Dermis microvascular lymphatic vessel endothelial cell (primary cell): ENCODE data around the gene DDX42. TPM values are rescaled to one million over a fixed set of nuclear protein-coding genes. Genes with fewer than 3 reads are reported as not detected.

Source experiments
- DNase-seq, 2 donors: peaks; one replicate each; pipeline versions ENCODE4 v3.0.0 to v3.0.0-alpha.2; 2010; ENCODE audit warnings: low read depth in 2 of 2
- total RNA-seq: library from RNA; depleted of rRNA; stranded (reverse); fragments of >200 nt; gene quantifications from 2 replicates; pipeline ENCODE4 v1.2.1, GENCODE V29; 2014

The DDX42 gene, protein sequence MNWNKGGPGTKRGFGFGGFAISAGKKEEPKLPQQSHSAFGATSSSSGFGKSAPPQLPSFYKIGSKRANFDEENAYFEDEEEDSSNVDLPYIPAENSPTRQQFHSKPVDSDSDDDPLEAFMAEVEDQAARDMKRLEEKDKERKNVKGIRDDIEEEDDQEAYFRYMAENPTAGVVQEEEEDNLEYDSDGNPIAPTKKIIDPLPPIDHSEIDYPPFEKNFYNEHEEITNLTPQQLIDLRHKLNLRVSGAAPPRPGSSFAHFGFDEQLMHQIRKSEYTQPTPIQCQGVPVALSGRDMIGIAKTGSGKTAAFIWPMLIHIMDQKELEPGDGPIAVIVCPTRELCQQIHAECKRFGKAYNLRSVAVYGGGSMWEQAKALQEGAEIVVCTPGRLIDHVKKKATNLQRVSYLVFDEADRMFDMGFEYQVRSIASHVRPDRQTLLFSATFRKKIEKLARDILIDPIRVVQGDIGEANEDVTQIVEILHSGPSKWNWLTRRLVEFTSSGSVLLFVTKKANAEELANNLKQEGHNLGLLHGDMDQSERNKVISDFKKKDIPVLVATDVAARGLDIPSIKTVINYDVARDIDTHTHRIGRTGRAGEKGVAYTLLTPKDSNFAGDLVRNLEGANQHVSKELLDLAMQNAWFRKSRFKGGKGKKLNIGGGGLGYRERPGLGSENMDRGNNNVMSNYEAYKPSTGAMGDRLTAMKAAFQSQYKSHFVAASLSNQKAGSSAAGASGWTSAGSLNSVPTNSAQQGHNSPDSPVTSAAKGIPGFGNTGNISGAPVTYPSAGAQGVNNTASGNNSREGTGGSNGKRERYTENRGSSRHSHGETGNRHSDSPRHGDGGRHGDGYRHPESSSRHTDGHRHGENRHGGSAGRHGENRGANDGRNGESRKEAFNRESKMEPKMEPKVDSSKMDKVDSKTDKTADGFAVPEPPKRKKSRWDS
- 36.1 and 61.3 TPM in 2 replicates for total RNA-seq

GRCh38 chr17:63774141-63774968, at the start of gene DDX42:
TSS of gene DDX42 (plus strand) at chr17:63774170. CDS start at chr17:63787050, 12,880 bp downstream.
- DNase-seq: peak; percentile 3 to 71

DNA sequence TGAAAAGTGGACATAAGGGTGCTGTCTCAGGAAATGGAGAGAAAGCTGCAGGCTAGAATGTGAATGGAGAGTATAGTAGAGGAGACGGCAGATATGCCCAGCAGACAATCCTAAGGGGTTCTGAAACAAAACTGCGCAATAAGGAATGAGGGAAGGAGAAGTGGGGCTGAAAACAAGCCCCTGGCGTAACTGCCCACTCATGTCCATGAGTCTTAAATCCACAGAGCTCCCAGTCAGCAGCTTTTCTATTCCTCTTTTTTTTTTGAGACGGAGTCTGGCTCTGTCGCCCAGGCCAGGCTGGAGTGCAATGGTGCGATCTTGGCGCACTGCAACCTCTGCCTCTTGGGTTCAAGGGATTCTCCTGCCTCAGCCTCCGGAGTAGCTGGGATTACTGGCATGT, 38.3 kb upstream of the DDX42 start:
- DNase-seq: no peak

GRCh38 chr17:63740464-63741142, 33.4 kb upstream of the DDX42 start:
- peak in 1 of 2 donors; percentile 2 for DNase-seq

DNA sequence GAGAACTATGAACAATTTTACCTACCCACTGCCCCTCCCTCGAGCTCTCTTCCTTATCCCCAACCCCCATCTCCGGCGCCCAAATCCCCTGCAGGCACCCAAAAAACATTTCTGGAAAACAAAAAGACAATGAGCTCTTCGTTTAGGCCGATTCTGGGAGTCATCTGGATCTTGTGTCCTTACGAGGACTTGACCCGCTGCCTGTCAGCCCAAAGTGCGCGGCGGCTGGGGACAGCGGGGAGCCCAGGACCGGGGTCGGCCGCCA, 32.9 kb upstream of the DDX42 start:
- DNase-seq: no peak

DNA sequence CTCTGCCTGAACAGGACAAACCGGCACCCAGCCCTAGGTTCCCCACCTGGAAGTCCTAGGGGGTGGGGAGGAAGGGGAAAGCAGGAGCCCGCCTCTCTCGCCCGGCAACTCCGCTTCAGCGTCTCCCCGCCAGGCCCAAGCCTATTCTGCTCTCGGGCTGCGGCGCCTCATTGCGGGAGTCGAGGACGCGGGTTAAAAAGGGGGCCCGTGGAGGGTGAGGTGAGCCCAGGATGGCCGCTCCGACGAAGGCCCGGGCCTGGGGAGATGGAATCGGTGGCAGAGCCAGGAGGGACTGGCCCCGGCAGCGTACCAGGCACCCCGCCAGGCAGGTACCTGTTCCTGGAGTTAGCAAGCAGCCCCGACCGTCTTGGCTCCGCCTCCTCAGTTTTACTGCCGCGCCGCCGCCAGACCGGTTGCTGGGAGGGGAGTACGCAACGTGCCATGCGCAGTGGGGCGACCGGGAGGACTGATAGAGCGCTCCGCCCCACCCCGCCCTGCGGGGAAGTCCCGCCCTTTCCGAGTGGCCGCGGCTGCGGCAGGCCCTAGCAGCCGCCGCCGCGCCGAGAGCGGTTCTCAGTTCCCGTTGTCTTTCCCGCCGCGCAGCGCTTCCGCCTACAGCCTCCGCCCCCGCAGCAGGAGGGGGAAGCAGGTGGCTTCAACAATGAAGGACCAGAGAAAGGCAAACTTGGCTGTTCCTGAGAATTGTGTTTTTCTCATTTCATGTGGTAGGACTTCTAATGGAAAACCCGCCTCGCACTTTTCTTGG, 32.4 kb upstream of the DDX42 start, which contains the start of gene STRADA:
STRADA (minus strand) TSS at position 392 of the 766 bp plus-strand sequence. CDS start 13,430 bp downstream, outside the sequence.
- DNase-seq: peak; percentile 90 to 98

DNA sequence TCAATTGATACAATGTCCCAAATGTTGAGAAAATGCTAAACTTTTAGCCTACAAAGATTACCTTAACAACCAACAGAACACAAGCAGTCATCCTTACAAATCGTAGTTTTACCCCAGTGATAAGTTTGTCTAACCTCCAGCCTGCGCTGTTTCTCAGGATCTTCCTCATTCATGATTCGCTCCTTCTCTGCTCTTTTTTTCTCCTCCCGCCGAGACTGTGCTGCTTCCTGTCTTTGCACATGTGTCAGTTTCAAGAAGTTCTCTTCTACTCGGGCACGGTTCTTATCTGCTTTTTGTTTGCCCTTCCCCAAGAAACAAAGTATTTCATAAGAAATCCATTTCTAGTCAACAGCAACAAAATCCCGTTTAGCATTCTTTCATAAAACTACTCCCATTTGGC, 22.2 kb upstream of the DDX42 start:
- no peak for DNase-seq

- no peak for DNase-seq
Observed at GRCh38 chr17:63752707-63753106, 21.3 kb upstream of the DDX42 start.

- no peak for DNase-seq
Observed at GRCh38 chr17:63753215-63753614, 20.8 kb upstream of the DDX42 start.

GRCh38 chr17:63754046-63754445, 19.9 kb upstream of the DDX42 start:
- DNase-seq: no peak

GRCh38 chr17:63758428-63758827, 15.5 kb upstream of the DDX42 start:
- DNase-seq: no peak

DNA sequence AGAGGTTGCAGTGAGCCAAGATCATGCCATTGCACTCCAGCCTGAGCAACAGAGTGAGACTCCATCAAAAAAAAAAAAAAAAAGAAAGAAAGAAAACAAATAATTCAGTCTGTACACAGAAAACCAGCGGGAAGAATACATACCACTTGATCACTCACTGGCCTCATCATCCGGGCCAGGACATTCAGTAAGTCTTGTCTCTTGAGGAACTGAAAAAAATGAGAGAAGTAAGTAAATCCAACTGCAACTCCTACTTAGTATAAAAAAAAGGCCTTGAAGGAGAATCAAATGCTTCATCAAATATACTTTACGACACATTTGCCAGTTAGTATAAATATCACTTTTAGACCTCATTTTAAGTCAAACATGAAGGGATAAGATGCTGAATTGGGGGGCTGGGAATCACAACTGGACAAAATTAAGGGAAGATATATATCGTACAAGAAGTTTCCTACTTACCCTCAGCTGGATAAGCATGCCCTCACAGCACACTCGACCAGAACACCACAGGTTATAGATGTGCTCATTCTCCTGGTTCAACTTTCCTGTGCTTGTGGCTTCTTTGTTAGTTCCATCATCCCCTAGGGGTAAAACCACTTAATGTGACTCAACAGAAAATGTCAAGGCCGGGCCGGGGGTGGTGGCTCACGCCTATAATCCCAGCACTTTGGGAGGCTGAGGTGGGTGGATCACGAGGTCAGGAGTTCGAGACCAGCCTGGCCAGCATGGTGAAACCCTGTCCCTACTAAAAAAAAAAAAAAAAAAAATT, 13.0 kb upstream of the DDX42 start:
- no peak for DNase-seq

- peak; percentile 44 to 49 for DNase-seq
Observed at GRCh38 chr17:63762161-63763078, 11.6 kb upstream of the DDX42 start.

DNA sequence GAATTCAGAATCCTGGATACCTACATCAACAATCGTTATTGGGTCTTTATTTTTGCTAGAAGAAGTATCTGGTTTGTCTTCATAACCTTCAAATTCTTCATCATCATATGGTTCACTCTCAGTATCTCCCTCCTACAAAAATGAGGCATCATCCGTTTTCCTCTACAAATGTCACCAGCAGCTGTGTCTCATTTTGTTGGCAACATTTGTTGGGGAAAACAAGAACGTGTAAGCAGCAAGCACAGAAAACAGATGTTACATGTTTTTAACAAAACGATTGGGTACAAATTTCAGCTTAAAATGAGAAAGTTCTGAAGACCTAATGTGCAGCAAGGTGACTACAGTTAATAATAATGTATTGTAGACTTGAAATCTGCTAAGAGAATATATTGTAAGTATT, 9.3 kb upstream of the DDX42 start:
- DNase-seq: no peak

DNA sequence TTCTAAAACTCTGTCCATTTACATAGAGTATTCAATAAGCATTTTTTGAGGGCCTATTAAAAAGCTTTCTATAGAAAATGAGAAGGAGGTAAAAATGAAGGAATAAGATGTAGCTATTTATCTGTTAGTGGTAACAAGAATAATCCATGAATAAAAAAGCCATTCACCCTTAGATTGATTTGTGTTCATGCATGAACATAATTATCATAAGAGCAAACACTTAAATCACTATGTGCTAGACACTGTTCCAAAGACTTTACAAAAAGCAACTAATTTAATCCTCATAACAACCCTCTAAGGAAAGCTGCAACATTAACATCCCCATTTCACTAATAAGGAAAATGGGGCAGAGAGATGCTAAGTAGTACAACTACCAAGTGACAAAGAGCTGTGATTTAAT, 7.2 kb upstream of the DDX42 start:
- no peak for DNase-seq

- no peak for DNase-seq
Observed at GRCh38 chr17:63768433-63768832, 5.5 kb upstream of the DDX42 start.

DNA sequence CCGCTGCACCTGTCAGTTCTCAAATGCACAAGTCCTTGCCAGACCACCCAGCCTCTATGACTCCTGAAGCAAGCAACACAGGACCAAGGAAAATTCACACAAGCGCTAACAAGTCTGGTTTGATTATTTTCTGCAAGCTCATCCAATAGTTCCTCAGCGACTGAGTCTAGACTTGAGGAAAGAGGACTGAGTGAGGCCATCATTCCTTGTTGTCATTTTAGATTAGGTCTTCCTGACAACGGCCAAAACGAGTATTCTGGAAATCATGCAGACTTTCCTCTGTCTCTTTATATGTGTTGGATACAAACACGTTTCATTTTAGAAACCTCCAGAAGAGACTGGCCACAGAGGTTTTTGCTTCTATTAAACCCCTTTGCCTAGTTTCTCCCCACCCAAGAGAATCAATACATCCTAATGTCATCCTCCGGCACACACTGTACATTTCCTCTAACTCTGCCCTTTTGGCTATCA, 1.1 kb upstream of the DDX42 start:
- peak; percentile 3 to 48 for DNase-seq

DNA sequence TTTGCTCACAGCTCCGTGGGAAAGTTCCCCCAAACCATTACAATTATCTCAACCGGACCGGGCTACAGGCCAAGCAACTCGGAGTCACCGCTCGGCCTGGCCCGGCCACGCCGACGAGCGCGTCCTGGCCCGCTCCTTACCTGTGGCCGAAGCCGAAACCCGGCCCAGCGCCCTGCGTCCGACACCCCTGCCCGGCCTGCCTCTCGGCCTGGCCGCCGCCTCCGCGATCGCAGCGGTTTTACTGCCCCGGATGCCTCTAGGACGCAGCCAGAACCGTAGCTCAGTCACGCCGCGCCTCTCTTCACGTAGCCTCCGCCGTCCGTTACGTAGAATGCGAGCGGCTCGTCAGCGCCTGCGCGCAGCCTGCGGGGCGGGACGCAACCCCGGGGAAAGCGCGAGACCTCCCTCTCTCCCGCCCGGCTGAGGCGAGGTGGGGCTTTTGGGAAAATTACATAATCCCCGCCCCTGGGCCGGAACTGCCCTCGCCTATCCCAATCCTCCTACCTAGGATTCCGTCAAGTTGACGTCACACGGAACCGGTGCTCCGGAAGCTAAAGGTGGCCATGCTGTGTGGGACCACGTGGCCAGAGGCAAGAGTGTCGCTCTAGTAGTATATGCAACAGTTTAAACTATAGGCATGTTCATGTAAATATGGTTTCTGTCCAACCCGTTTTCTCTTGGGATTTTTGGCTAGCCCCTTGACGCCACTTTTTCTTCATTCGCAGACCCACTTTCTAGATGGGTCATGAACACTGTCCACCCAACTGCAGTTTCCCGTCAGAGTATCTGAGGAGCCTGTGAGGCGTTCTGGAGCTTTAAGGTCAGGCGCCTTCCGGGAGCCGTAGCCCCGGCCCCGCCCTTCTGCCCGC, 464 bp upstream of the DDX42 start, which contains the start of gene CCDC47:
CCDC47 (minus strand) TSS at position 326 of the 869 bp plus-strand sequence. CDS start 7,422 bp downstream, outside the sequence.
- DNase-seq: peak; percentile 99 to 100
